ENCODE measurements around the gene ATXN10.

ATXN10 gene

DNA sequence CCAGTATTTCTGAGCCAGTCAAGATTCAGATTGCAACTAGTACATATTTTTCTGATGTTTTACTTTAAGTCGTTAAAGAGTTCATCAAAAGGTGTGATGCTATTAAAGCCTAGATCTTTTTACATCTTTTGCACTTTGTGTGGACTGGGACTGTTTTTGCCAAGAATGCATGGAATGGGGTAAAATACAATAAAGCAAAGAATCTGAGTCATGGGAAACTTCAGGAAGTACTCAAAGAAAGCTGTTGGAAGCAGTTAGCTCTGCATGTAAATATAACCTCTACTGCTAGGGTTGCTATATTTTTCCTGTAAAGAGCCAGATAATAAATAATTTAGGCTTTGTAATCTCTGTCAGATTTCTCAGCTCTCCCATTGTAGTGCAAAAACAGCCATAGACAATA is 20.9 kb downstream of the ATXN10 start:
- peak; percentile 54 for DNase-seq (ENCODE audit: low read depth, low spot score)
- TF ChIP-seq, protein P1, sequence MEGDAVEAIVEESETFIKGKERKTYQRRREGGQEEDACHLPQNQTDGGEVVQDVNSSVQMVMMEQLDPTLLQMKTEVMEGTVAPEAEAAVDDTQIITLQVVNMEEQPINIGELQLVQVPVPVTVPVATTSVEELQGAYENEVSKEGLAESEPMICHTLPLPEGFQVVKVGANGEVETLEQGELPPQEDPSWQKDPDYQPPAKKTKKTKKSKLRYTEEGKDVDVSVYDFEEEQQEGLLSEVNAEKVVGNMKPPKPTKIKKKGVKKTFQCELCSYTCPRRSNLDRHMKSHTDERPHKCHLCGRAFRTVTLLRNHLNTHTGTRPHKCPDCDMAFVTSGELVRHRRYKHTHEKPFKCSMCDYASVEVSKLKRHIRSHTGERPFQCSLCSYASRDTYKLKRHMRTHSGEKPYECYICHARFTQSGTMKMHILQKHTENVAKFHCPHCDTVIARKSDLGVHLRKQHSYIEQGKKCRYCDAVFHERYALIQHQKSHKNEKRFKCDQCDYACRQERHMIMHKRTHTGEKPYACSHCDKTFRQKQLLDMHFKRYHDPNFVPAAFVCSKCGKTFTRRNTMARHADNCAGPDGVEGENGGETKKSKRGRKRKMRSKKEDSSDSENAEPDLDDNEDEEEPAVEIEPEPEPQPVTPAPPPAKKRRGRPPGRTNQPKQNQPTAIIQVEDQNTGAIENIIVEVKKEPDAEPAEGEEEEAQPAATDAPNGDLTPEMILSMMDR (IDR thresholded peaks at IDR 0.05; ENCODE audit: low read depth, low read length), result no peak
- no peak overlapping the region for H3K4me3 ChIP-seq (ENCODE audit: low read depth, low read length)
- in situ Hi-C loops (cut with HindIII; ENCODE audit: low sequenced_read_pairs), result no loop called here

DNA sequence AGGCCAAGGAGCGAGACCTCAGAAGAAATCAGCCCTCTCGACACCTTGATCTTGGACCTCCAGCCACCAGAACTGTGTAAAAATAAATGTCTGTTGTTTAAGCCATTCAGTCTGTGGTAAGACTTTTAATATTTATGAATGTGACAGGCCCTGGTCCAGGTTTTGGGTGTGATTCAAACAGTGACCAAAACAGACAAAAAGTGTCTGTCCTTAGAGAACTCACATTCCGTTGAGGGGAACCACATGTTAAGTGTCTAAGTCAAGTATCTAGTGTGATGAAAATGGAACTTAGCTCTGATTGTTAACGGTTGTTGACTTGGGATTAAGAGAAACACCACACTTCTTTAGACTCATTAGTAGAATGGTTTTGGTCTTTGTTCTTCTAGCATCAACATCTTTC is 22.2 kb downstream of the ATXN10 start:
- in situ Hi-C loops (cut with HindIII; ENCODE audit: low sequenced_read_pairs), result no loop called here
- TF ChIP-seq, protein P1 (IDR thresholded peaks at IDR 0.05; ENCODE audit: low read depth, low read length), result no peak
- no peak overlapping the region for H3K4me3 ChIP-seq (ENCODE audit: low read depth, low read length)
- DNase-seq (ENCODE audit: low read depth, low spot score), result no peak

DNA sequence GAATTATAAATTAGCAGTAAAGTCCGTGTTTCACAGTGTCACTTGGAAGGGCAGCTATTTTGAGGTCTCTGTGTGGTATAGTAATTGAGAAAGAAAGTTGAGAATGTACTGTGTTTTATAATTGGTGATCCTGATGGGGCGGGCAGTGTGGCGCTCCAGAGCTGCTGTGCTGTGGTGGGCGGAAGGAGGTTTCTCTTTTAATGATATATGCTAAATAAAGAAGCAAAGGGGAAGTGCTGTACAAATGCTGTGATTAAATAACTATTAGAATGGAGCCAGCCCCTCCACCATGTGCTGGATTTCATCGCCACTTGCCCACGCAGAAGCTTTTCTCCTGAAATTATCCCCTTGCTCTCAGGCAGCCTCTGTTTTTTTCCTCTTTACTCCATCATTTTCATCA is 24.6 kb downstream of the ATXN10 start:
- in situ Hi-C loops (cut with HindIII; ENCODE audit: low sequenced_read_pairs), result no loop called here
- DNase-seq (ENCODE audit: low read depth, low spot score), result no peak
- TF ChIP-seq, protein P1 (IDR thresholded peaks at IDR 0.05; ENCODE audit: low read depth, low read length), result no peak
- no peak overlapping the region for H3K4me3 ChIP-seq (ENCODE audit: low read depth, low read length)

DNA sequence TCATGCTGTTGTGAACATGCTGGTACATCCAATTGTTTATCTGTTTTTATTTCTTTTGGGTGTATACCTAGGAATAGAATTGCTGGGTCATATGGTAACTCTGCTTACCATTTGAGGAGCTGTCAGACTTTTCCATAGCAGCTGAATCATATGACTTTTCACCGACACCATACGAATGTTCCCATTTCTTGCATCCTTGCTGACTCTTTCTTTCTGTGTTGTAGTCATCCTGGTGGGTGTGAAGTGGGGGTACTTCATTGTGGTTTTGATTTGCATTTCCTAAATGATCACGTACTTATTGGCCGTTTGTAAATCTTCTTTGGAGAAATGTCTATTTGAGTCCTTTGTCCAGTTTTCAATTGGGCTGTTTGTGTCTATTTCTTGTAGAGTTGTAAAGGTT is 26.5 kb downstream of the ATXN10 start:
- TF ChIP-seq, protein P1 (IDR thresholded peaks at IDR 0.05; ENCODE audit: low read depth, low read length), result no peak
- no peak for DNase-seq (ENCODE audit: low read depth, low spot score)
- no peak overlapping the region for H3K4me3 ChIP-seq (ENCODE audit: low read depth, low read length)
- in situ Hi-C loops (cut with HindIII; ENCODE audit: low sequenced_read_pairs), result no loop called here

DNA sequence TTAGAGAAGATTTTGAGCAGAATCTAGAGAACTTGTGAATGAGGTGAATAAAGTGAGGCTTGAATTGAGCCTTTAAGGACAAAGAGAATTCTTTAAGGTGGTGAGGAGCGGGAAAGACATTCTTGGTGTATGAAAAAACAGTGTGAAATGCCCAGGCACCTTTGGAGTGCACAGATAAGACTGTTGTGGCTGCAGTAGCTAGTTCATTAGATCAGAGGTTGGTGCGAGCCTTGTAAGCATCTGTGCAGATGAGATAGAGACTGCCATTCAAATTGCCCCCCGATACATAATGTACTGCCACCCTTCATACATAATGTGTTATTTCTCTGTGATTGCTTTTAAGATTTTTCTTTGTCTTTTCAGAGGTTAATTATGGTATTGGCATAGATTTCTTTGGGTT is 31.3 kb downstream of the ATXN10 start:
- TF ChIP-seq, protein P1 (IDR thresholded peaks at IDR 0.05; ENCODE audit: low read depth, low read length), result no peak
- no peak overlapping the region for H3K4me3 ChIP-seq (ENCODE audit: low read depth, low read length)
- no peak for DNase-seq (ENCODE audit: low read depth, low spot score)
- in situ Hi-C loops (cut with HindIII; ENCODE audit: low sequenced_read_pairs), result no loop called here

DNA sequence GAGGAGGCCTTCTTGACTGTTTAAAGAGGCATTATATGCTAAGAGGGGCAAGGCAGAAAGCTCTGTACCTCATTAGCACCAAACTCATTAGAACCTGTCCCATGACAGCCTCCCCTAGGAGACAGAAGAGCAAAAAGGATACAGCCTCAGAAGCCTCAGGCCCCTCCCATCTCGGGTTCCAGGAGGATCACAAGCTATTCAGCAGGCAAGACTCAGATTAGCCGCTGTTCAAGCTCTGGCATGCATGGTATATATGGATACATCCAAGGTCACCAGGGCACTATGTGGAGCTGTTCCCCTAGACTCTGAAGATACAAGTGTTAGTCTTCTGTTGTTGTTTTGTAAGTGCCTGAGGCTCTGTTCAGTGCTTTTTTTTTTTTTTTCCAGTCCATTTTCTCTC is 32.1 kb downstream of the ATXN10 start:
- no peak overlapping the region for H3K4me3 ChIP-seq (ENCODE audit: low read depth, low read length)
- TF ChIP-seq, protein P1 (IDR thresholded peaks at IDR 0.05; ENCODE audit: low read depth, low read length), result no peak
- in situ Hi-C loops (cut with HindIII; ENCODE audit: low sequenced_read_pairs), result no loop called here
- no peak for DNase-seq (ENCODE audit: low read depth, low spot score)

DNA sequence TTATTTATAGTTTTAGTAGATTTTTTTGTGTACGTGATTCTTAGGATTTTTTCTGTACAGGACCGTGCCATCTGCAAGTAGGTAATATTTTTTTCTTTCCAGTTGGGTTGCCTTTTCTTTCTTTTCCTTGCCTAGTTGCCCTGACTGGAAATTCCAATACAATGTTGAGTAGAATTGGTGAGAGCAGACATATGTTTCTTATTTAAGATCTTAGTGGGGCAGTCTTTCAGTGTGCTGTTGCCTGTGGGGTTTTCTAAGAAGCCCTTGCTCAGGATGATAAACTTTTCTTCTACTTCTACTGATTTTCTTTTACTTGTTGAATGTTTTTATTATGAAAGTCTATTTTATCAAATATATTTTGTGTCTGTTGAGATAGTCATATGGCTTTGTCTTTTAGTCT is 33.0 kb downstream of the ATXN10 start:
- TF ChIP-seq, protein P1 (IDR thresholded peaks at IDR 0.05; ENCODE audit: low read depth, low read length), result no peak
- in situ Hi-C loops (cut with HindIII; ENCODE audit: low sequenced_read_pairs), result no loop called here

More for the DNA sequence above, 33.0 kb downstream of the ATXN10 start:
- H3K4me3 ChIP-seq (ENCODE audit: low read depth, low read length), result no peak overlapping the region
- DNase-seq (ENCODE audit: low read depth, low spot score), result no peak

Data from astrocyte of the spinal cord (primary cell).